DND-41 (cell line): ENCODE results near the gene AKAP13.

Experiments used
- ATAC-seq: fragments of 200-7000 bp; cut with Tn5 transposase; 3 replicates; pipeline ENCODE4 v1.9.1; 2021; ENCODE audit warnings: low read depth; ENCODE audit not compliant: insufficient read depth
- DNase-seq: peaks from one replicate; pipeline ENCODE4 v3.0.0-alpha.2; 2020
- H2AFZ ChIP-seq: 2 replicates; pipeline ENCODE4 v1.6.0; 2012; ENCODE audit warnings: low read depth, low read length
- H3K27ac ChIP-seq: 2 replicates; pipeline ENCODE4 v1.5.1; 2012; ENCODE audit warnings: low read length, inconsistent platforms
- H3K27me3 ChIP-seq: fragments of 200-600 bp; sonication (generic); 2 replicates; pipeline ENCODE4 v1.6.0; 2012; ENCODE audit warnings: low read length, mild to moderate bottlenecking, inconsistent platforms; ENCODE audit not compliant: insufficient read depth, poor library complexity
- H3K36me3 ChIP-seq: 2 replicates; pipeline ENCODE4 v1.5.1; 2012; ENCODE audit warnings: low read length, inconsistent platforms; ENCODE audit not compliant: insufficient read depth
- H3K4me1 ChIP-seq: 2 replicates; pipeline ENCODE4 v1.5.1; 2012; ENCODE audit warnings: mild to moderate bottlenecking, low read length; ENCODE audit not compliant: insufficient read depth
- H3K4me2 ChIP-seq: 2 replicates; pipeline ENCODE4 v1.6.0; 2012; ENCODE audit warnings: mild to moderate bottlenecking, moderate library complexity, low read length, inconsistent platforms; ENCODE audit not compliant: insufficient read depth
- H3K4me3 ChIP-seq, 2 experiments: fragments of 200-600 bp in 1 of 2; shearing (Covaris generic) in 1 of 2; 2 replicates each; pipeline ENCODE4 v1.5.1; 2012 to 2016; ENCODE audit warnings: inconsistent platforms in 2 of 2, low read length in 2 of 2, mild to moderate bottlenecking in 2 of 2, low read depth in 1 of 2, moderate library complexity in 1 of 2
- H3K79me2 ChIP-seq: 2 replicates; pipeline ENCODE4 v1.6.0; 2012; ENCODE audit warnings: low read length, inconsistent platforms; ENCODE audit not compliant: insufficient read depth
- H3K9ac ChIP-seq: 2 replicates; pipeline ENCODE4 v1.6.0; 2012; ENCODE audit warnings: low read depth, mild to moderate bottlenecking, inconsistent platforms, low read length, moderate library complexity
- H3K9me3 ChIP-seq: 2 replicates; pipeline ENCODE4 v1.5.1; 2012; ENCODE audit warnings: low read length, moderate library complexity, mild to moderate bottlenecking, inconsistent platforms; ENCODE audit not compliant: insufficient read depth, severe bottlenecking
- H4K20me1 ChIP-seq: 2 replicates; pipeline ENCODE4 v1.6.0; 2012; ENCODE audit warnings: low read length; ENCODE audit not compliant: insufficient read depth
- EZH2 ChIP-seq: IDR thresholded peaks from 3 replicates; pipeline ENCODE4 v1.6.1; 2012; ENCODE audit warnings: borderline replicate concordance, low read depth, mild to moderate bottlenecking, moderate library complexity, low read length, inconsistent platforms; ENCODE audit not compliant: severe bottlenecking
- TF ChIP-seq, protein P1 (sequence below): IDR thresholded peaks from 2 replicates; pipeline ENCODE4 v1.5.1; 2012; ENCODE audit warnings: borderline replicate concordance, low read length, moderate library complexity, mild to moderate bottlenecking; ENCODE audit not compliant: poor library complexity, severe bottlenecking; ENCODE audit errors: extremely low read depth

Gene AKAP13

DNA sequence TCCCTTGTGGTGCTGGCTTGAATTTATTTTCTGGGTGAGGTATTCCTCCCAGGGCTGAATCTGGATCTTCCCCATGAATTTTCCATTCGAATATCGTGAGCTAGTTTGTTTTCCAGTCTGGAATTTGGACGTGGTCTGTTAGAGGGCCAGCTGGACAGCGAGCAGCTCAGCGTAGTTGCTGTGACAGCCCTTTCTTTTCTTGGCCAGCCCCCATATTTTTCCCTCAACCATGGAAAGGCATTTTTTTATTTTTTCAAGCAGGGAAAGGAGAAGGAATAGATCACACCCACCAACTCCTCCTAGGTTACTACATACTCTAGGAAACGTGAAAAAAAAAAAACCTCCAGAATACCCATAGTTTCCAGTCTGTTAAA is 262.3 kb downstream of the AKAP13 start:
- Histone ChIP-seq H3K27me3 (no peaks in the 10 kb centered on the region), H3K79me2 (no peaks in the 10 kb centered on the region), H4K20me1 (no peaks in the 10 kb centered on the region), H3K4me1 (no peaks in the 10 kb centered on the region), H3K9me3 (no peaks in the 10 kb centered on the region), H2AFZ (no peak overlapping the region), H3K36me3 (peaks cover 12% of the 10 kb centered on the region; the same call in 1 of the 2 replicates), H3K4me3 (no peak overlapping the region), H3K4me2 (no peak overlapping the region), H3K27ac (no peak overlapping the region), H3K9ac (no peak overlapping the region)
- no peak for DNase-seq
- no peak for TF ChIP-seq EZH2
- TF ChIP-seq, protein P1, sequence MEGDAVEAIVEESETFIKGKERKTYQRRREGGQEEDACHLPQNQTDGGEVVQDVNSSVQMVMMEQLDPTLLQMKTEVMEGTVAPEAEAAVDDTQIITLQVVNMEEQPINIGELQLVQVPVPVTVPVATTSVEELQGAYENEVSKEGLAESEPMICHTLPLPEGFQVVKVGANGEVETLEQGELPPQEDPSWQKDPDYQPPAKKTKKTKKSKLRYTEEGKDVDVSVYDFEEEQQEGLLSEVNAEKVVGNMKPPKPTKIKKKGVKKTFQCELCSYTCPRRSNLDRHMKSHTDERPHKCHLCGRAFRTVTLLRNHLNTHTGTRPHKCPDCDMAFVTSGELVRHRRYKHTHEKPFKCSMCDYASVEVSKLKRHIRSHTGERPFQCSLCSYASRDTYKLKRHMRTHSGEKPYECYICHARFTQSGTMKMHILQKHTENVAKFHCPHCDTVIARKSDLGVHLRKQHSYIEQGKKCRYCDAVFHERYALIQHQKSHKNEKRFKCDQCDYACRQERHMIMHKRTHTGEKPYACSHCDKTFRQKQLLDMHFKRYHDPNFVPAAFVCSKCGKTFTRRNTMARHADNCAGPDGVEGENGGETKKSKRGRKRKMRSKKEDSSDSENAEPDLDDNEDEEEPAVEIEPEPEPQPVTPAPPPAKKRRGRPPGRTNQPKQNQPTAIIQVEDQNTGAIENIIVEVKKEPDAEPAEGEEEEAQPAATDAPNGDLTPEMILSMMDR: no peak
- ATAC-seq: no peak

DNA sequence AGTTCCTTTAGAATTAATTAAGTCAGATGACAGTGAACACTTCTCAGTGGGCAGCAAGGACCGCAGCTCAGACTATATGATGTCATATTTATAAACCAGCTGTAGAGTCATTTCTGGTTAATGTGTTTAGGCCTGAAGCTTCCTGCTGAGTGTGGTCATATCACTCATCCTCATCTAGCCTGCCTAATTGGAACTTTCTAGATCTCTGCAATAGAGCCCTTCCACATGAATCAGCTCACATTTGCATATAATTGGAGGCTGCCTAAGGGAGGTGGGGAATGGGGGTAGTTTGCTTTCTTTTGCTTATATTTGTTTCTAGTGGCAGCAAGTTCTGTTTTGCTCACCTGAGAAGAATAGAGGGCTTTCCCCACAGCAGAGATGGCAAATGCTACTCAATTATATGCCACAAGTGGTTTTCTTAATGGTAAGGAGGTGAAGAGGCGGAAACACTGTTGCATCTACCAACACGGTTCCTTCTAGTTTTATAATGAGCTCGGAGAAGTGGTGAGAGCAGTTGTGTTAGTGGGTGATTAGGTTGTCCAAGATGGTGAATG is 266.2 kb downstream of the AKAP13 start:
- no peaks in the 10 kb centered on the region for H3K9me3 ChIP-seq
- H3K9ac ChIP-seq: no peak overlapping the region
- H3K36me3 ChIP-seq: peaks cover 8% of the 10 kb centered on the region; the same call in 1 of the 2 replicates
- no peaks in the 10 kb centered on the region for H3K4me1 ChIP-seq
- no peak for DNase-seq
- no peak for TF ChIP-seq EZH2
- TF ChIP-seq, protein P1: no peak
- H3K27ac ChIP-seq: no peak overlapping the region
- no peak for ATAC-seq
- no peak overlapping the region for H3K4me2 ChIP-seq
- H2AFZ ChIP-seq: no peak overlapping the region
- no peaks in the 10 kb centered on the region for H3K79me2 ChIP-seq
- no peaks in the 10 kb centered on the region for H4K20me1 ChIP-seq
- H3K4me3 ChIP-seq: no peak overlapping the region
- no peaks in the 10 kb centered on the region for H3K27me3 ChIP-seq

DNA sequence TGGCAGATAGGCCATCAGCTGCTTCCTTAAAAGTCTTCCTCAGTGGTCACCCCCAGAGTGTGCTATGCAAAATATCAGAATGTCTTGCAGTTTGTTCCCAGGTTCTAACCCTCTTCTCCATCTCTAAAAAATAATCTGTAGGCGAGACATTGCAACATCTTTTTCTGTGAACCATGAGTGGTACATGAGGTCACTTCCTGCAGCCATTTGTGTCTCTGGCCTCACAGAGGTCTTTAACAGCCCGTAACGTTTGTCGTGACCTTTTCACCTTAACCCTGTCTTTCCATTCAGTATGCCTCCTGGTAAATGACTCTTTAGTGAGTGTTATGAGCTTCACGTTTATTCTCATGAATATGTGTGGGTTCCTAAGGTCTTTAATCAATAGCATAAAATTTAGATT is 269.0 kb downstream of the AKAP13 start:
- Histone ChIP-seq H3K27ac (no peak overlapping the region), H3K9me3 (no peaks in the 10 kb centered on the region), H4K20me1 (no peaks in the 10 kb centered on the region), H2AFZ (no peak overlapping the region), H3K4me2 (no peak overlapping the region), H3K4me3 (no peak overlapping the region), H3K27me3 (no peaks in the 10 kb centered on the region), H3K9ac (no peak overlapping the region), H3K36me3 (peaks cover 8% of the 10 kb centered on the region; the same call in 1 of the 2 replicates), H3K79me2 (no peaks in the 10 kb centered on the region), H3K4me1 (no peaks in the 10 kb centered on the region)
- DNase-seq: no peak
- ATAC-seq: no peak
- TF ChIP-seq, protein P1: no peak
- no peak for TF ChIP-seq EZH2

DNA sequence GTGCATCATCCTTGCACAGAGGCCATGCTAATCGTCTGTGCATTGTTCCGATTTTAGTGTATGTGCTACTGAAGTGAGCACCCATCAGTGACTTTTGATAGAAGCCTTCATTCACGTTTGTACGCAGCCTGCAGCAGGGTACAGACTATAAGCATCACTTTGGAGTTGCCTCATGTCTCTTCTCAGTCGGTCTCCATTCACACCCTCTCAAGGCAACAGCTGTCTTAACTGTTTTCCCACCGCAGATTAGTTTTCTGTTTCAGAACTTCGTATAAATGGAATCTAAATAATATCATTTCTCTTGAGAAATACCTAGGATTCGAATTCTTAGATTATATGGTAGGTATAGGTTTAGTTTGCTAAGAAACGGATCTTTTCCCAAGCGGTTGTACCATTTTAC is 271.1 kb downstream of the AKAP13 start:
- Histone ChIP-seq H3K4me1 (no peaks in the 10 kb centered on the region), H2AFZ (no peak overlapping the region), H3K79me2 (no peaks in the 10 kb centered on the region), H3K4me3 (no peak overlapping the region), H3K27ac (no peak overlapping the region), H3K27me3 (no peaks in the 10 kb centered on the region), H3K9me3 (no peaks in the 10 kb centered on the region), H3K4me2 (no peak overlapping the region), H4K20me1 (no peaks in the 10 kb centered on the region), H3K9ac (no peak overlapping the region), H3K36me3 (peaks cover 11% of the 10 kb centered on the region; the same call in 1 of the 2 replicates)
- DNase-seq: no peak
- TF ChIP-seq, protein P1: no peak
- TF ChIP-seq EZH2: no peak
- no peak for ATAC-seq
